ENCODE measurements around the gene ABCB6.
"Not testable (repeated sequence)": the region's sequence is repeated elsewhere in the genome, so short reads cannot be mapped to it uniquely, and the experiment has no call there.

ABCB6 gene

DNA sequence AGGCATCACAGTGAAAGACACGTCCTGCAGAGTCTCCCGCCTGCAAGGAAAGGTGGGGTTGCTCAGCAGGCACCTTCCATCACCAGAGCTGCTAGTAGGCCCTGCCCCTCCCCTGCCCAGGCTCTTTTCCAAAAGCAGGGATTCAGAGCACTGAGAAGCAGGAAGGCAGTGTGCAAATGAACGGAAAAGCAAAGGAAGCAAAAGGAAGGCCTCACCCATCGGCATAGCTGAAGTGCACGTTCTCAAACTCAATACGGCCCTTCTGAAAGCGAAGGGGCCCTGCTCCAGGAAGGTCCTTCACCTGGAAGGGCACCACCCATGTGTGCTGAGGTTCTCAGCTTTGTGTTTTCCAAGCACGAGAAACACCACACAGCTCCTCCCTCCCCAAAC, 5.7 kb downstream of the ABCB6 start:
- no peak for DNase-seq

DNA sequence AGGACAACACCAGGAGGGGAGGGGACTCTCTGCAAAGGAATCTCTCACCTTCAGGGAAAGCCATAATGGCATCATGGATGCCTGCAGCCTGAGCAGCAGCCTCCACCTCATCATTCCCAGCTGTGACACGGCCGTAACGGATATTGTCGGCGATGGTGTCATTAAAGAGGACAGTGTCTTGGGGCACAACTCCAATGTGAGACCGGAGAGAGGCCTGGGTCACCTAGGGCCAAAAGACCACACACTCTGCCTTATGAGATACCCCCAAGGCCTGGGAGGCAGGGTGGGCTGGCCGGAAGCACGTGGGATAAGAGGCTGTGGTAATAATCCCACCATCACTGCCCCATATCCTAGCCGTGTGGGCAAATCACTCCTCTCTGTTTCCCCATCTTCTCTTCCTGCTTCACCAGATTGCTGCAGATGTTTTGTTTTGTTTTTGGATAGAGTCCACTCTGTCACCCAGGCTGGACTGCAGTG, 7.8 kb downstream of the ABCB6 start:
- no peak for DNase-seq

DNA sequence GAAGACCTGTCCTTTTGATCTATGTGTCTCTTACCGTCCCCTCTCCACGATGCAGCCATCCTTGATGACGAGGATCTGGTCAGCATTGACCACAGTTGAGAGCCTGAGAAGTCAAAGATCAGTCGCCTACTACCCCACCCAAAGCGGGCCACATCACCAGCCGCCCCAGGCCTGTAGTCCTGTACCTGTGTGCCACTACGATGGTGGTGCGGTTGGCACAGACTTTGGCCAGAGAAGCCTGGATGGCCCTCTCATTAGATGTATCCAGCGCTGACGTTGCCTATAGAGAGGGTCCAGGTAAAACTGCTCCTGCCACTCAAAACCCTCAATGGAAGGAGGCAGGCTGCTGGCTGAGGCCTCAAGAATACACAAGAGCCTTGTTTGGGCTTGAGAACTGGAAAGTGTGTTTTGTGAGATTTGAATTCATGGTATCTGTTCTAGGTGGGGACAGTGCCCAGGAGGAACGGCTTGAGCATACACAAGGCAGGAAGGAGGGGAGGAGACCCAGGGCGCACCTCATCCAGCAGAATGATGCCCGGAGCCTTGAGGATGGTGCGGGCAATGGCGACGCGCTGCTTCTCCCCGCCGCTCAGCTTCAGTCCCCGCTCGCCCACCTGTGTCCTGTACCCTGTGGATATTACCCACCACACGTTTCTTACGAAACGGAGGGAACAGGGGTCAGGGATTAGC, 8.4 kb downstream of the ABCB6 start:
- no peak for DNase-seq

DNA sequence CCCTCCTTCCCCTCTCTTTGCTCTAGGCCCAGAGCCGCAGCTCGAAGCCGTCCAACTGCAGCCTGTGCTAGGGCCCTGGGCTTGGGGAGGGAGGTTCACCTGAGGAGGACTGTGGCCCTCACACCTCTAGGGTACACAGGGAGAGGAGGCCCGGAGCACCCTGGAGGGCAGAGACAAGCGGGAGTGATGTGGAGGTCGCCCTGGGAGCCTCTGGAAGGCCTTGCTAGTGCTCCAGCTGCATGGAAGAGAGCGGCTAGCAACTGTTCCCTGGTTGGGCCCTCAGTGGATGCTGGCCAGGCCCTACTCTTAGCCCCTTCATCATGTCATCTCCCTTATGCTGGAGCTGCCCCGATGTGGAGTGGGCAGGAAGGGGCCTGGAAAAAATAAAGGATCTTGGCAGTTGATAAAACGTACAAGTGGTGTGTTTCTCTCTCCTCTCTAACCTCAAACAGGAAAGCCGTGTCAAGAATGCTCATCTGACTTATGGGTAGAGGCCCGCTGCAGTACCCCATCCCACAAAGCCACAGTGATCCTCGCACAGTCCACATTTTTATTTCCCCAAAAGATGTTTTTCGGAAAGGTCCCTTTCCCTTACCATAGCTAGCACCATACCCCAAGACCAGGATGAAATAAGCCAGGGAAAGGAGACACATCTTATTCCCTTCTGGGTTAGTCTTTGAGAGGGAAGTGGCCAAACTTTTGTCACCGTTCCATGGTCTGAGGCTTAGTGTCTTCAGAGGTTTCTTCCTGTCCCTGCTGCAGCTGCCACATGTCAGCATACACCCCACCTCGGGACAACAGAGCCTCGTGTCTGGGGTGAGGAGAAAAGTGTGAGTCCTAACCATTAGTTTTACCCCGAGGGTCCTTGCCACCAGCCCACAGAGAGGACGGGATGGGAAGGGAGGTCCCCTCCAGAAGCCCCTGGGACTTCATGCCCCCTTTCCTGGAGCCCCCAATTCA, 9.2 kb downstream of the ABCB6 start:
- no peak for DNase-seq

DNA sequence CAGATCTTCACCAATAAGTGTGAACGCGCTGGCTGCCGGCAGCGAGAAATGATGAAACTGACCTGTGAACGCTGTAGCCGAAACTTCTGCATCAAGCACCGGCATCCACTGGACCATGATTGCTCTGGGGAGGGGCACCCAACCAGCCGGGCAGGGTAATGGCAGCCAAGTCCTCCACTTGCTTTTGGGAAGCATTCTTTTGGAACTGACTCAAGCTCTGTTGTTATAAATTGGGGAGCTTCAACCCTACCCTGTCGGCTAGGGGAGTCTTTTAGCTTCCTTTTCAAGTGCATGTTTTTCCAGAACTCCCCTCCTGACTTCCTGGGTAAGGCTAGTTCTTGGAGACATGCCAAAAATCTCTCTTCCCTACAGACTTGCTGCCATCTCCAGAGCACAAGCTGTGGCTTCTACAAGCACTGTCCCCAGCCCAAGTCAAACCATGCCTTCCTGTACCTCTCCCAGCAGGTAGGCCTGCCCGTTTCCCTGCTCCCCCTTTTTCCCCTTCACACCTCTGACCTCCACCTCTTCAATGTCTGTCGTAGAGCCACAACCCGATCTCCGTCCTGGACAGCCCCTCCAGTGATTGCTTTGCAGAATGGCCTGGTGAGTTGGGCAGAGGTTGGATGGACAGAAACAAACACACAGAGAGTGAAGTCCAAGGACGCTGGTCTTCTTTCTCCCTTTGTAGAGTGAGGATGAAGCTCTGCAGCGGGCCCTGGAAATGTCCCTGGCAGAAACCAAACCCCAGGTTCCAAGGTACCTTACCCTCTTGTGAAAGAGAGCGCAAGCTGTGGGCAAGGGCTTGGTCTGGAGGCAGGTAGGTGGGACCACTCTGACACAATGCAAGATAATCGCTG, 10.6 kb downstream of the ABCB6 start:
- DNase-seq: no peak

DNA sequence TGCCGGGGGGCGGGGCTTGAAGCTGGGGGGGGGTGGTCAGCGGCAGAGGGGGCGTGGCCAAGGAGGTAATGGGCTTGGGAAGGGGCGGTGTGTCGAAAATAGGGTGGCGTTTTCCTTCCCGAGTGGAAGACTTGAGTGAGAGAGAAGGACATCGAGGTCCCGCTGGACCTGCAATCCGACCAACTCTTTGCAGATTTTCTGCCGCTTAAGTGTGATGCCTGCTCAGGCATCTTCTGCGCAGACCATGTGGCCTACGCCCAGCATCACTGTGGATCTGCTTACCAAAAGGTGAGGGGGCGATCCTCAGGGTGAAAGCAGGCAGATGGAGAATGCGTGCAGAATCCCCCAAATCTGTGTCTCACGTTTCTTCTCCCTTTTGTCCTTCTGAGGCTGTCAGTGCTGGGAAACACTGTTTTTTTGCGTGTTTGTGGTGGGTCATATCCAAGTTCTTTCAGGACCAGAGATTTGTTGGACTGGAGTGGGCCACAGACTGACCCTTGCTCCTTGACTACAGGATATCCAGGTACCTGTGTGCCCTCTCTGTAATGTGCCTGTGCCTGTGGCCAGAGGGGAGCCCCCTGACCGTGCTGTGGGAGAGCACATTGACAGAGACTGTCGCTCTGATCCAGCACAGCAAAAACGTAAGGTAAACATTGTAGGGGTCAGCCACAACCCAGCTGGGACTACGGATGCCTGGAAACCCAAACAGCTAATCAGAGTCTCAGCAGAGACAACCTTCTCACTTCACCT, 11.4 kb downstream of the ABCB6 start:
- no peak for DNase-seq

DNA sequence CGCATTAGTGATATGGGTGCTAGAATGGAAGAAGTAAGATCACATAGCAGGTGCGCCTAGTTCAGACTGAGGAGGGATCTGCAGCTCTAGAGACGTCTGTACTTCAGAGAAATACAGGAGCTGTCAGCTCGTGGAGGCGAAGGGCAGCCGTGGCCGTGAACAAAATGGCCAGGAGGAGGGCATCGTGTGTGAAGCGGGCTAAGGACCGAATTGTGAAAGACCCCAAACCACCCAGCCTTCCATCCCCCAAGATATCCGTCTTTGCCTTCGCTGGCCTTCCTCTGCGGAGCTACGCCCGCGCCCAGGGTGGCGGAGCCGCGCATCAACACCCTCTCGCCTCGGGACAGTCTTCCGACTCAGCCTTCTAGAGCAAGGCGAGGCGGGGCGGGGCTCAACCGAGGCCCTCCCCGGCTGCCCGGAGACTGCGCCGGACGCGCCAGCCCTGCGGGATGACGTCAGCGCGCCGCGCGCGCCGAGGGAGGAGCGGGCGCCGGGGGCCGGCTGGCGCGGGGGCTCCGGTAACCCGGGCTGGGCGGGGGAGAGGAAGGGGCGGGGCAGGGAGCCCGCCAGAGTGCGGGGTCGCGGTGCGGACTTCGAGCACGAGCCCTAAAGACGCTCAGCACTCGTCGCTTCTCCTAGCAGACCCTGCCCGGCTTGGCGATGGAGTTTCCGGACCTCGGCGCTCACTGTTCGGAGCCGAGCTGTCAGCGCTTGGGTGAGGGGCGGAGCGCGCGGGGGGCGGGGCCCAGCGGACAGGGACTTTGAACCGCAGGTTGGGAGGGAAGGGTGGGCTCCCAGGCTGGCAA, 12.2 kb downstream of the ABCB6 start, which contains the start of gene ZFAND2B:
ZFAND2B (plus strand) TSS at position 455 of the 806 bp plus-strand sequence; CDS start at position 661, 206 bp downstream.
- peak; percentile 95 for DNase-seq

DNA sequence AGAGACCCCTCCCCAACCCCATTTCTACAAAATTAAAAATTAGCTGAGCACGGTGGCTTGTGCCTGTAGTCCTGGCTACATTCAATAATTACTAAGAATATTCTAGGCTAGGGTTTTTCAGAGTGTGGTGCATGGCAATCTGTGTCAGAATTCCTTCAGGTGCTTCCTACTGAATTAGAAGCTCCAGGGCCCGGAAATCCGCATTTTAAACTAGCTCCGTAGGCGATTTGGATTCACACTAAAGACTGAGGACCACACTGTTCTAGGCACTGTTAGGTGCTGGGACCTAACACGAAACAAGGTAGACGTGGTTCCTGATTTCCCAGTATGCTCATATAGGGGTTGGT, 12.8 kb downstream of the ABCB6 start:
- no peak for DNase-seq

DNA sequence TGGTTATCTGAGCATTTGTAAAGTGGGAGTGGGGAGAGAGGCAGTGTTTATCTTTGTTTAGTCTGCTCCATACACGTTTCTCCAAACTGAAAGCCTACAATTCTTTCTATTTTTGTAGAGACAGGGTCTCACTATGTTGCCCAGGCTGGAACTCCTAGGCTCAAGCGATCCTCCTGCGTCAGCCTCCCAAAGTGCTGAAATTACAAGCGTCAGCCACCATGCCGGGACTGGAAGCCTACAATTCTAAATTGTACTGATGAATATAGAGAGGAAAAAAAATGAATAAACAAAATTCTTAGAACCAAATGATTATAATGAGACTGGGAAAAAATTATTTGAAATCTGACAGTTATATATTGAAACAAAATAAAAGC, 13.6 kb downstream of the ABCB6 start:
- DNase-seq: no peak

DNA sequence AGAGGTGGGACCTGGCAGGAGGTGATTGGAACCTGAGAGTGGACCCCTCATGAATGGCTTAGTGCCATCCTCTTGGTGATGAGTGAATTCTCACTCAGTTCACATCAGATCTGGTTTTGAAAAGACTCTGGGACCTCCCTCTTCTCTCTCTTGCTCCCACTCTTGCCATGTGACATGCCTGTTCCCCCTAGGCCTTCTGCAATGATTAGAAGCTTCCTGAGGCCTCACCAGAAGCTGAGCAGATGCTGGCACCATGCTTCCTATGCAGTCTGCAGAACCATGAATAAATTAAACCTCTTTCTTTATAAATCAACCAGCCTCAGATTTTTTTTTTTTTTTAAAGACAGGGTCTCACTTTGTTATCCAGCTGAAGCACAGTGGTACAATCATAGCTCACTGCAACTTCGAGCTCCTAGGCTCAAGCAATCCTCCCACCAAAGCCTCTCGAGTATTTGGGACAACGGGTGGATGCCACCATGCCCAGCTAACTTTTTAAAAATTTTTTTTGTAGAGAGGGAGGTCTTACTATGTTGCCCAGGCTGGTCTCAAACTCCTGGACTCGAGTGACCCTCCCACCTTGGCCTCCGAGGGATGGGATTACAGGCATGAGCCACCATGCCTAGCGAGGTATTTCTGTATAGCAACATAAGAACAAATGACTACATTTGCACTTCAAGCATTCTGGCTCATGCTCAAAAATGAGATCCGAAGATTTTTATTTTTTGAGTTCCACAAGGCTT, 14.2 kb downstream of the ABCB6 start:
- no peak for DNase-seq

DNA sequence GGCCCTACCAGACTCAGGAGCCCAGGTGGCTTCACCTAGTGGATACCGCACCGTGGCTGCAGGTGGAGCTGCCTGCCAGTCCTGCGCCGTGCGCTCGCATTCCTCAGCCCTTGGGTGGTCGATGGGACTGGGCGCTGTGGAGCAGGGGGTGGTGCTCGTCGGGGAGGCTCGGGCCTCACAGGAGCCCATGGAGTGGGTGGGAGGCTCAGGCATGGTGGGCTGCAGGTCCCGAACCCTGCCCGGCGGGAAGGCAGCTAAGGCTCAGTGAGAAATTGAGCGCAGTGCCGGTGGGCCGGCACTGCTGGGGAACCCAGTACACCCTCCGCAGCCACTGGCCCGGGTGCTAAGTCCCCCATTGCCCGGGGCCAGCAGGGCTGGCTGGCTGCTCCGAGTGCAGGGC, 17.4 kb downstream of the ABCB6 start:
- not testable (repeated sequence) for DNase-seq

DNA sequence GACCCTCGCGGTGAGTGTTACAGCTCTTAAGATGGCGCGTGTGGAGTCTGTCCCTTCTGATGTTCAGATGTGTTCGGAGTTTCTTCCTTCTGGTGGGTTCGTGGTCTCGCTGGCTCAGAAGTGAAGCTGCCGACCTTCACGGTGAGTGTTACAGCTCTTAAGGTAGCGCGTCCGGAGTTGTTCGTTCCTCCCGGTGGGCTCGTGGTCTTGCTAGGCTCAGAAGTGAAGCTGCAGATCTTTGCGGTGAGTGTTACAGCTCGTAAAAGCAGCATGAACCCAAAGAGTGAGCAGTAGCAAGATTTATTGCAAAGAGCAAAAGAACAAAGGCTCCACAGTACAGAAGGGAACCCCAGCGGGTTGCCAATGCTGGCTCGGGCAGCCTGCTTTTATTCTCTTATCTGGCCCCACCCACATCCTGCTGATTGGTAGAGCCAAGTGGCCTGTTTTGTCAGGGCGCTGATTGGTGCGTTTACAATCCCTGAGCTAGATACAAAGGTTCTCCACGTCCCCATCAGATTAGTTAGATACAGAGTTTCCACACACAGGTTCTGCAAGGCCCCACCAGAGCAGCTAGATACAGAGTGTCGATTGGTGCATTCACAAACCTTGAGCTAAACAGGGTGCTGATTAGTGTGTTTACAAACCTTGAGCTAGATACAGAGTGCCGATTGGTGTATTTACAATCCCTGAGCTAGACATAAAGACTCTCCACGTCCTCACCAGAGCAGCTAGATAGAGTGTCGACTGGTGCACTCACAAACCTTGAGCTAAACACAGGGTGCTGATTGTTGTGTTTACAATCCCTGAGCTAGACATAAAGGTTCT, 18.0 kb downstream of the ABCB6 start:
- peak; percentile 63 for DNase-seq

DNA sequence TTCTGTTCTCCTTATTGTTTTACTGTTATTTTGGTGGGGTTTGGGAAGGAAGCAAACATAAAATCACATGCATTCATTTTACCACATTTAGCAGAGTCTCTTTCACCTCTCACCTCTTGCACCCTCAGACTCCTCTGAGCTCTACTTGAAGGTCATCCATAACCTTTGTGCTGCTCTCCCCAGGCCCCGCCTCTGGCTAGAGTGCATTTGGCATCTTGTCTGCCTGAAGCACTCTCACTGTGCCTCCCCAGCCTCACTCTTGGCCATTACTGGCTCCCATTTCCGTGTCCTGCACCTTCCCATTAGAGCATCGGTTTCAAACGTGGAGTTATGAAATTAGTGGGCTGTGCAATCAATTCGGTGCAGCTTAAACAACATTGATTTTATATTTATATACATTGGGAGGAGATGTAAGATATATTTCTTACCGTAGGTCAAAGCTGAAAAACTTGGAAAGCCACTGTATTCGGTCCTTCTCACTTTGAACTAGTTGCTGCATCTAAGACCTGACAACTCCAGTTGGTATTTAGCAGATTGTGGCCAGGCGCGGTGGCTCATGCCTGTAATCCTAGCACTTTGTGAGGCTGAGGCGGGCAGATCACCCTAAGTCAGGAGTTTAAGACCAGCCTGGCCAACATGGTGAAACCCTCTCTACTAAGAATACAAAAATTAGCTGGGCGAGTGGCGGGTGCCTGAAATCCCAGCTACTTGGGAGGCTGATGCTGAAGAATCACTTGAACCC, 19.1 kb downstream of the ABCB6 start:
- no peak for DNase-seq

DNA sequence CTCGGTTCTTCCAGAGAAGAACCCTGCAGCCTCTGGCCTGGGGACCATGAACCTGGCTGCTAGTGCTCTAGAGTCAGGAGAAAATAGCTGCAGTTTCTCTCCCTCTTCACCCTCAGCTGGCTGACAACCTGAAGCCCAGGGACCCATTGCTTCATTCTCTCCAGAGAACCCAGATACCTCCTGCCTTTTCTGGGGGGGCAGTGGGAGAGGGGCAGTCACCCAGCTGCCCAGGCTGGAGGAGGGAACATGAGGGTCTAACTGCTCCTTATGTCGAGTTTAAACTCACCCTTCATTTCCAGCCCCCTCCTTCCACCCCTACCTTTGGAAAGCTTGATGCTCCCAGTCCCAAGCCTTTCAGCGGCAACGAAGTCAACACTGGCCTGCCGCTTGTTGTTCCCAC, 19.8 kb downstream of the ABCB6 start:
- DNase-seq: no peak

DNA sequence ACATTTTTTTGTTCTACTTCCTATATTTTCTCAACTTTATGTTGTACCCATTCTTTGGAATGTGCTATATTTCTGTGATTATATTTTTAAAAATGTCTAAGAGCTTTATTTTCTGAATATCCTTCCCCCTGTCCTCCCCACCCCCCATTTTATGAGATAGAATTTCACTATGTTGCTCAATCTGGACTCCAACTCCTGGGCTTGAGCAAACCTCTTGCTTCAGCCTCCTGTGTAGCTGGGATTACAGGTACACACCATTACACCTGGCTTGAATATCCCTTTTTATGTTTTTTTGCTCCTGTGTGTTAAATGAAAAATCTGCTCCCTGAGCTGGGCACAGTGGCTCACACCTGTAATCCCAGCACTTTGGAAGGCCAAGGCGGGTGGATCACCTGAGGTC, 21.4 kb downstream of the ABCB6 start:
- no peak for DNase-seq

DNA sequence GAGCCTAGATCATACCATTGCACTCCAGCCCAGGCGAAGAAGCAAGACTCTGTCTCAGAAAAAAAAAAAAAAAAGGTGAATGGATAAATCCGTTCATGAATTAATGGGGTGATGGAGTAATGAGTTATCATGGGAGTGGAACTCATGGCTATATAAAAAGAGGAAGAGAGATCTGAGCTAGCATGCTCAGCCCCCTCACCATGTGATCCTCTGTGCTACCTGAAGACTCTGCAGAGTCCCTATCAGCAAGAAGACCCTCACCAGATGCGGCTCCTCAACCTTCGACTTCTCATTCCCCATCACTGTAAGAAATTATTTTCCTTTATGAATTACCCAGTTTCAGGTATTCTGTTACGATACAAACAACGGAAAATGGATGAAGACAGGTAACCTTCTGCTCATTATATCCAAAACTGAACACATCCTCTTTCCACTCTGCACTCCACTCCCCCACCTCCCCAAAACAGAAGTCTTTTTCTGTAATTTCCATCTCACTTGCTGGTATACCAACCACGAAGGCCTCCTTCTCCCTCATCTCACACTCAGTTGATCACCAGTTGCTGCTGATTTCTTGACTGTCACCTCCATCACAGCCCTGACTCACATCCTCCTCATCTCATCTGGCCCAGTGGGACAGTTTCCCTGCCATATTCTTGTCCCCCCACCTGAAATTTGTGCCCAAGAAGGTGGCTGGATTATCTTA, 31.9 kb downstream of the ABCB6 start:
- DNase-seq: no peak

DNA sequence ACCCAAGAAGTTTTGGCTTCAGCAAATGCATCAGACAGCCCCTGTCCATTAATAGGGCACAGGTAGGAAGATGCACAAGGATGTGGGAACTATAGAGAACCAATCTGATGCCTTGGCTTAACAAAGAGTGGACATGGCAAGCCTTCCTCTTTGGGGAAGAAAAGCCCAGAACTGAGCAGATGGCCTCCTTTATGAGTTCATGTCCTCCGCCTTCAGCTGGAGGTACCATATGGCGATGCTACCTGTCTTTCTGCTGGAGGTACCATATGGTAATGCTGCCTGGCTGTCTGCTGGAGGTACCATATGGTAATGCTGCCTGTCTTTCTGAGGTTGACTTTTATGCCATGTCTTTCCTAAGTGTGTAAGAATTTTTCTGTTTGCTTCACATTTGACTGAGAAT, 34.6 kb downstream of the ABCB6 start:
- DNase-seq: no peak

DNA sequence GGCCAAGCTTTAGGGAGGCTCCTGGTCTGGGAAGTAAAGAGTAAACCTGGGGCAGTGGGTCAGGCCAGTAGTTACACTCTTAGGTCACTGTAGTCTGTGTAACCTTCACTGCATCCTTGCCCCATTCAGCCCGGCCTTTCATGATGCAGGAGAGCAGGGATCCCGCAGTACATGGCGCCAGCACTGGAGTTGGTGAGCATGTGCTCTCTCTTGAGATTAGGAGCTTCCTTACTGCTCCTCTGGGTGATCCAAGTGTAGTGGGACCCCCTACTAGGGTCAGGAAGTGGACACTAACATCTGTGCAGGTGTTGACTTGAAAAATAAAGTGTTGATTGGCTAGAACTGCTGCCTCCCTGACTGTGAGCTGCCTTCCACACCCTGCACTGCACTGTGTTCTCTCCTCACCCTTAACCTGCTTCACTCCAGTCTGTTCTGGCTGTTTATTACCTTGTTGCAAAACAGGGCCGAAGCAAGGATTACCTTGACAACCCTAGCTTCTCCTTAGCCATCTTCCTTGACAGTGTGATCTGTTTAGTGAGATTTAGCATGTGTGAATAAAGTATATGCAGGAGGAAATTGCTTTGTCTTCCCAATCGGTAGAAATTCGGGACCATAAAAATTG, 35.5 kb downstream of the ABCB6 start:
- no peak for DNase-seq
